NCI-H2107 (cell line): ENCODE data around the gene TM9SF1.
"Not testable (repeated sequence)": the region's sequence is repeated elsewhere in the genome, so short reads cannot be mapped to it uniquely, and the experiment has no call there.

Experiments used
- DNase-seq: peaks from one replicate; lab custom pipeline; 2025; lab: John Stamatoyannopoulos, UW

The TM9SF1 gene

DNA sequence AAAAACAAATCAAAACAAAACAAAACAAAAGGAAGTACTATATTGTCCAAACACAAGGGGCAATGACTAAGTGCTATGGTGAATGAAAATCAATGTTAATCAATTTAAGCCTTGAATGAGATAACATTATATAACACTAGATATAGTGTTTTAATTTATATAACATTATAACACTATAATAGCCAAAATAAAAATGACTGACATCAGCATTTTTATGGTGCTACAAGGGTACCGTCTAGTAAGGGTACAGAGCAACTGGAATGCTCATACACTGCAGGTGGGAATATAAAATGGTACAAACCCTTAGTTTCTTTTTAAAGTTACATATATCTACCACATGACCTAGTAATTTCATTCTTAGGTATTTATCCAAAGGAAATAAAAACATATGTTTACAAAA, 31.2 kb upstream of the TM9SF1 start:
- no peak for DNase-seq

DNA sequence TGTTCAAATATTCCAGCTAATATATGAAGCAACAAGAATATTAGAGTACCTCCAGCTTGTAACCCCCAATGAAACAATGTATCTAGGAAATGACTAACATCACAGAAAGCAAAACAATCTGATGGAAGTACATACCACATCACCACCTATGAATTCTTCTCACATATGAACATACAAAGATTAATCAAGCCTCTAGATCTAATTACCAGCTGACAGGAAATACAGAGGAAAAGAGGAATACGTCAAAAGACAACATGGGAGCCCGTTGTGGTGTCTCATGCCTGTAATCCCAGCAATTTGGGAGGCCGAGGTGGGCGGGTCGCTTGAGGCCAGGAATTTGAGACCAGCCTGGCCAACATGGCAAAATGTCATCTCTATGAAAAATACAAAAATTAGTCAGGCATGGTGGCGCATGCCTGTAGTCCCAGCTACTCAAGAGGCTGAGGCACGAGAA, 29.4 kb upstream of the TM9SF1 start:
- no peak for DNase-seq

DNA sequence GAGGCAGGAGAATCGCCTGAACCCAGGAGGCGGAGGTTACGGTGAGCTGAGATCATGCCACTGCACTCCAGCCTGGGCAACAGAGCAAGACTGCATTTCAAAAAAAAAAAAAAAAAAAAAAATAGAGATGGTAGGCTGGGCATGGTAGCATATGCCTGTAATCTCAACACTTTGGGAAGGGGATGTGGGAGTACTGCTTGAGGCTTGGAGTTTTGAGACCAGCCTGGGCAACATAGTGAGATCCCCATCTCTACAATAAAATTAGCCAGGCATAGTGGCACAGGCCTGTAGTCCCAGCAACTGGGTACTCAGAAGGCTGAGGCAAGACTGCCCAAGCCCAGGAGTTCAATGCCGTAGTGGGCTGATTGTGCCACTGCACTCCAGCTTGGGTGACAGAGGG, 27.7 kb upstream of the TM9SF1 start:
- not testable (repeated sequence) for DNase-seq

DNA sequence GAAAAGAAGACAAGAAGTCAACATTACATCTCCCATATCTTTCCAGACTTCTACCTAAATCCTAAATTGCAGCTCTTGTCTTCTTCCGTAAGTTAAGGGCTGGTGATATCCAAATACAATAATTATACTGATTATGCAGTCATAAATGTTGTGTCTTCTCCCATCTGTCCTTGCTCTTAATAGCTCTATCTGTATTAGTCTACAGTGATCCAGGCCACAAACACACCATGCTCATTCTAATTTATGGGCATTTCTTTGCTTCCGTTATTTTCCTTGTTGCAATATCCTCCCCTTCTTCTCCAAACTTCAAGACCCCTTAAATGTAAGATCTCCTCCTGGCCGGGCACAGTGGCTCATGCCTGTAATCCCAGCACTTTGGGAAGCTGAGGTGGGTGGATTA, 24.3 kb upstream of the TM9SF1 start:
- DNase-seq = no peak

DNA sequence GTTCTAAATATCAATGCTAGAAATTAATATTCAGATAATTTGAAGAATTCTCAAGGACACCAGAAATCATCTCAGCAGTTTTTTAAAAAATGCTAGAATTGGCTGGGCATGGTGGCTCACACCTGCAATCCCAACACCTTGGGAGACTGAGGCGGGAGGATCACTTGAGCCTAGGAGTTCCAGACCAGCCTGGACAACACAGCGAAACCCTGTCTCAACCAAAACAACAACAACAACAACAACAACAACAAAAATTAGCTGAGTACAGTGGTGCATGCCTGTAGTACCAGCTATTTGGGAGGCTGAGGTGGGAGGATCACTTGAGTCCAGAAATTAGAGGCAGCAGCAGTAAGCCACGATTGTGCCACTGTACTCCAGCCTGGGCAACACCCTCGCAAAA, 23.8 kb upstream of the TM9SF1 start:
- DNase-seq = no peak

DNA sequence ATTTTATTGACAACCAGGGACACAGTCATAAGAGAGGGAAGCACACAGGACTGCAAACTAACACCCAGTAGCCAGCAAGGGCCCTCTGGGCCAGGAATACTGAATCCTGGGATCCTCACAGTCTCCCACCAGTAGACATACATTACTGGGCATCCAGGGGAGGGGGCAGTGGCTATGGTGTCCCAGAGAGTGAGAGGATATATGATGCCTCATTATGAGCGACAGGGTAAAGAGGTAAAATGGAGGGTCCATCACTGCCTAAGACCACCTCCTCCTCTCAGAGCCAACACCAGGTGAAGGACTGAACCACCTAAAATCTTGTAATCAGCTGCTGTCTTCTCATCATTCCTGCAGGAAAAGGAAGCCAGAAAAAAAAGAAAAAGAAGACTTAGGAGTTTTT, 21.6 kb upstream of the TM9SF1 start:
- not testable (repeated sequence) for DNase-seq

DNA sequence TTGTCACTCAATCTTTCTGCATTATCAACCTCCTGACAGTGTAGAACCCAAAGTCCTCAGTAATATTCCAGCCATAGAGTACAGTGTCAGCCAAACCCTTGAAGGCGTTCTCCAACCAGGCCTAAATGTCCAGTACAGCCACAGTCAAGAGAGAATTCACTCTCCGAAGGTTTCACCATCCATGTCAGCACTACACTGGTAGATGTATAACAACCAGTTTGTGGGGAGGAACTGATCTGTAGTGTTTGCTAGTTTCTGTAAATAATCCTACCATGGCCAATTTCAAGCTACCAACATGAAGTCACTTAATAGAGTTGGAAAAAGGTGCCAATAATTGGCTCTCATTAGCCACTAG, 21.1 kb upstream of the TM9SF1 start:
- no peak for DNase-seq

DNA sequence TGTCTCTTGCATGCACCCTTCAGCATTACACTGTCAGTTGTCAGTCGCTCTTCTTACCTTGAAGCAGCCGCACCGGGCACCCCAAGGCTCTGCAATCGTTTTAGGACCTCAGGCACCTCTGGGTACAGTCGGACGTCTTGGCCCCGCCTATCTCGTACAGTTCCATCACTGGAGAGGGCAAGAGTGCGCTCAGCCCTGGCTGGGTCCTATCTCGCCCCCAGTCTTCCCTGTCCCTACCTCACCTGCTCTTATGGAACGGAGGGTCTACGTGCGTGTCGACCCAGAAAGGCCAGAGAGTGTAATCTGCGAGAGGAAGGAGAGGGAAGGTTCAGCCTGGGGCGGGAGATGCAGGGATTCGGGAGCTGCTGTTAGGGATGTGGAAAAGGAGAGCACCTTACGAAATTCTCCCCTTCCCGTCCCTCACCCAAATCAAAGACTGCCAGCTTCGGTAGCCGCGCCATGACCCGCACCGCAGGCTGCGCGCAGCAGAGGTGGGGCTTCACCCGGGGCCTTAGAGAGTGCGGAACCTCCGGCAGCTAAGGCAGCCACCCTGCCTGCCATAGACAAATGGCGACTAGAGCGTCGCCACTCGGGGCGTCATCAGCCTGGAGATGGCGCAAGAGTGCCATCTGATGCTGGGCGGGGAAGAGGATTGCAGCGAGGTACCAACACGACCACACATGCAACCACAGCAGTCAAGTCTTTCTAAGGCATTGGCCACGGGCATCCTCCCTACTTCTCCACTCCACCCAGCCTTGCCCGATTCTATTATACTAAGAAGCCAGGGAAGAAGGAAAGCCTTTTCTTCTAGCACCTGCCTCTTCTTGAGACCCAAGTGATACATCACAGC, 20.5 kb upstream of the TM9SF1 start, which contains the start of gene MDP1:
Gene MDP1 (minus strand): TSS at position 572 of the 850 bp plus-strand sequence. CDS start 111 bp downstream, at position 461.
- DNase-seq = peak; percentile 89

DNA sequence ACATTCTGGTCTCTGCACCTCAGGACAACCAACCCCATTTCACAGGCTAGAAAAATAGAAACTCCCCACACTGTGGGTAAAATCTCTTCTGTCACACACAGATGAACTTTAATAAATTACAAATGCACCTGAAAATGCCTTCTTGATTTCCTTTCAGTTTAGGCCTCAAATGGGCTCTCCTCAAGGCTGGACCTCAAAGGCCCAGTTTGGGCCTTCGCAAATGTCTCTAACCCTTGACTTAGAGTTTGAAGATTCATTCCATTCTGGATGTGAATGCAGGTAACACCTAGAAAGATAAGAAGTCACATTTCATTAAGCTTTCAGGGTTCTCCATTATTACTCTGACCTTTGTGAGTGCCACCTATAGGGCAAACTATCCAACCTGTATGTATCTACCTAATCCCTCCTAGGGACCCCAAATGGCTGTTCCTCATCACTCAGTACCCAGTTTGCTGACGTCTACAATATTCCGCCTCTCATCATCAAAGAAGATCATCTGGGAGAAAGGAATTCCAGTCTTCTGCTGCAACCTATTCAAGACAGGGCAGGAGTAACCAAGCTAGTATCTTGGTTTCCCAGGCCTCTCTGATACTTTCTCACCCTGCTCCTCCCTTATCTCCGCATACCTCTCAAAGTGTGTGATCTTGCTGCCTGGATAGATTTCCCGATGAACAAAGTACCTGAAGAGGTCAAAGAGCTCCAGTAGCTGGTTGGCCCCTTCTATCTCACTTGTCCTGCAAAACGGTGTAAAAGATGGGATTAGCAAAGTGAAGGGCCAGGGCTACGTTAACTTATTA, 18.8 kb upstream of the TM9SF1 start:
- DNase-seq = no peak

DNA sequence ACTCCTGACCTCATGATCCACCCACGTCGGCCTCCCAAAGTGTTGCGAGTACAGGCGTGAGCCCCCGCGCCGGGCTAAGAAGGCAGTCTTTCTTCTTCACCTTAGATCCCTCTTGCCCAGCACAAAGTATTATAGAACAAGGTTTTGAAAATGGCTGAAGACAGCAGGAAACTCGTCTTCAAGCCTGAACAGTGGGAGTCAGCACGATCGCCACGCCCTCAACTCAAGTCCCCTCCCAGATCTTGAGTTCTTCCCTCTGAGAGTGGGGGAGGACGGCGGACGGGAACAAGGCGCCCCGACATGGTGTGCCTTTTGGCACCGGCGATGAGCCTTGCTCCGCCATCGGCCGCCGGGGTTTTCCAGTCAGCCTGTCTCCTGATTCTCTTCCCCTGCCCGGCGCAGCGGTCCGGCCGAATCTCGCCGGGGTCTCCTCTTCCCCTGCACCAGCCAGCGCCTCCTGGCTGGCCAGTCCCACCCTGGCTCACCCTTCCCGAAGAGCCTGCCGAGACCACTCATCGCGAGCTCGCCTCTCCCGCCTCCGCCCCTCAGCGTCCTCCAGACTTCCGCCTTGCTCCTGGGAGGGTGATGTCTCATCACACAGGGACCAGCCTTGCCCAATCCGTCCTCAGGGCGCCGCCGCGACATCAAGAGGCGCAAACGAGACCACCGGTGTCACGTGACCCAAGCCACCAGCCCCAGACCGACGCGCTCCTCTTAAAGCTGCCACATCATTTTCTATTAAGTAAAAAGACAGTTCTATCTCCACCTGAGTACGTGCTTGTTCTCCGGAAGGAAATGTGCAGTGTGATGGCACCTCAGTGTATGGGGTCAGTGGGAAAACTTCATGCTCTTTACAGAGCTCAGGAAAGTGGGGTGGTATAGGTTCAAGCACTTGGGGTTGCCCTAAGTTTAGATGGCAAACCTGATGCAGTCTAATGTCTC, 18.0 kb upstream of the TM9SF1 start, which contains the start of gene CHMP4A:
Gene CHMP4A (minus strand): TSS at position 565 of the 942 bp plus-strand sequence. CDS start 49 bp downstream, at position 516.
- DNase-seq = peak; percentile 99

DNA sequence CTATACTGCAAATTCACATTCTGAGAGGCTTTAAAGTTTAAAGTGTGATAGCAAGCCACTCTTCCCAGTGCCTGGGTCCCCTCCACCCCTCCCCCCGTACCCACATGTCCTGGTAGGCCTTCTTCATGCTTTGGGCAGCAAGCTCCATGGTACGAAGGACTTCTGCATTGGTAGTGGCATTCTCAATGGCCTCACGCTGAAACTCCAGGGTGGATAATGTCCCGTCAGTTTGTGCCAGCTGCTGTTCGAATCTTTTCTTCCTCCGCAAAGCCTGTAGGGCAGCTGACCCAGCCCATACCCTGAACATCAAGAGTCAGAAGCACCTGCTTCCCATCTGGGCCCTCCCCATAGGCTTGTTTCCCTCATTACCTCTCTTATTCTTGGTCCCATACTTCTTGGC, 16.1 kb upstream of the TM9SF1 start:
- no peak for DNase-seq

DNA sequence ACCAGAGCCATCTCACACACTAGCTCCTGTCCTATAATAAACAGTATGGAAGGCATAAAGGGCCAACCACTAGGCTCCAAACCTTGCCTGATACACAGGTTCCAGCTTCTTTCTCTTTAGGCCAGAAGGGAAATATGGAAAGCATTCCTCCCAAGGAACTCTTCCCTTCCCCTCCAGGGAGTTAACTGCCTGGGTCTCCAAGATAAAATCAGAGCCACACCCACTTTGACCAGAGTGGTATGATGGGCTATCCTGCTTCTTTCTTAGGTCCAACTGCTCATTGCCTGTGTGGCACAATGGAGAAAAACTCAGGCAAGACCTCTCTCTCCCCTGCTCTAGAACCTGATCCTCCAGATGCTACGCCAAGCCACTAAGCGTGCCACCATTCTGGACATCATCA, 12.4 kb upstream of the TM9SF1 start:
- no peak for DNase-seq

DNA sequence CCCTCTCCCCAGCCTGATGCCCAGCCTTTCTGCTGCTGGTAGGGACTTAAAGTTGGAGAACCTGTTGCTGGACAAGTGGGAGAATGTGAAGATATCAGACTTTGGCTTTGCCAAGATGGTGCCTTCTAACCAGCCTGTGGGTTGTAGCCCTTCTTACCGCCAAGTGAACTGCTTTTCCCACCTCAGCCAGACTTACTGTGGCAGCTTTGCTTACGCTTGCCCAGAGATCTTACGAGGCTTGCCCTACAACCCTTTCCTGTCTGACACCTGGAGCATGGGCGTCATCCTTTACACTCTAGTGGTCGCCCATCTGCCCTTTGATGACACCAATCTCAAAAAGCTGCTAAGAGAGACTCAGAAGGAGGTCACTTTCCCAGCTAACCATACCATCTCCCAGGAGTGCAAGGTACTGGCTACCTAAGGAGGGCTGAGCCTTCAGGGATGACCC, 11.9 kb upstream of the TM9SF1 start:
- DNase-seq = no peak

DNA sequence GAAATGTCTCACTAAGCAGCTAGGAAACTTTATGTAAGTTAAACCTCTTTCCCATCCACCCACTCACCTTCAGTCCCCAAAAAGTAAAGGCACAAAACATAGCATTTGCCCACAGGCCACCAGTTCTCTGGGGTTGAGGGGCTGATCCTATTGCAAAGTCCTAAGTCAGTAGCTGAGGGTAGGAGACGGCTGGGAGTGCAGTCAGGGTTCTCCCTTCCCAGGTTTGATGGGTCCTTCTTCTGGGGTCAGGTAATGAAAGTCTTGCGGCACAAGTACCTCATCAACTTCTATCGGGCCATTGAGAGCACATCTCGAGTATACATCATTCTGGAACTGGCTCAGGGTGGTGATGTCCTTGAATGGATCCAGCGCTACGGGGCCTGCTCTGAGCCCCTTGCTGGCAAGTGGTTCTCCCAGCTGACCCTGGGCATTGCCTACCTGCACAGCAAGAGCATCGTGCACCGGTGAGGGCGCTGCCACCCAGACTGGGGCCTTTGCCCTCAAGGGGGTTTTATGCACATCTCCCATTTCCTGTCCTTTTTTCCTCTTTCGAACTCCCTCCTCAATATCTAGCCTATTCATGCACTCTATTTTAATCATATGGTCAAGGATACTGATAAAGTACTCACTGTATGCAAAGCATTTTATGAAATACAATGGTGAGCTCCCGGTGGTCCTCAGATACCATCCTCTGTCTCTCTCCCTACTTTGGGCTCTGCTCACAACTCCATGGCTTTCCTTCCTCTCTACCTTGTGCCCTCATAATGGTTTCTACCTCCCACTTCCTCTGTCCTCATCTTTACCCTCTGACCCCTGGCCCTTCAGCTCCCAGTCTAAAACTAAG, 11.2 kb upstream of the TM9SF1 start:
- no peak for DNase-seq

DNA sequence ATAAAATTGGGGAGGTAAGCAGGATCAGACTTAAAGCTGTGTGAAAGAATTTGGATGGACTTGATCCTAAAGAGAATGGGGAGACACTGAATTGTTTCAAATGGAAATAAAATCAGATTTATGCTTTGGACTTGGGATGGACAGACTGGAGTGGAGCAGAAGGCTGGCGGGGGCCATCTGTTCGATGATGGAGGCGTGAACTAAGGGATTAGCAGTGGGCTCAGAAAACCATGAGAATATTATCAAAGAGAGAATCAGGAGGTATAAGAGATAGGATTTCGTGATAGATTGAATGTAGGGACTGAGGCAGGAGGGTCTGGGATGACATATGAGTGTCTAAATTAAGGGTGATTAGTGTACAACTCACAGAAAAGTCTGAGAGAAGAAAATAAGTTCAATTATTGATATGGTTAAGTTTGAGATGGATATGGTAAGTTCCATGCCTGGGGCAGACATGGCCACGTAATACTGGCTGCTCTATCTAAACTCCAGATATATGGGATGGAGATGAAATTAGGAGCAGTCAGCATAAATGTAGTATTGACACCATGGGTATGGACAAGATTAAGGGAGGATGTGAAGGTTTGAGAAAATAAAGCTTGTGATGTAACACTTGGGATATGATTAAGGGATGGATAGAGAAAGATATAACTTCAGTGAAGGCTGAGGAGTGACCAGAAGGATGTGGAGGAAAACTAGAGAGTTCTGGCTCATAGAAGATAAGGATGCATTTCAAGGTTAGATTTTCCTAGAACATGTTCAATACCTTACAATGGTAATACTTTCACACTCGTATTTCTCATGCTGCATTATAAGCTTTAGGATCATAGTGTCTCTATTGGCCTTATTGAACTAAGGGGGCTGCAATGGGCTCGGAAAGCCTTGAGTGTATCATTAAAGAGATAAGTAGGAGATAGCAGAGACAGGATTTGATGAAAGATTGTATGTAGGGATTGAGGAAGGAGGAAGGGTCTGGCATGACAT, 9.2 kb upstream of the TM9SF1 start:
- no peak for DNase-seq

DNA sequence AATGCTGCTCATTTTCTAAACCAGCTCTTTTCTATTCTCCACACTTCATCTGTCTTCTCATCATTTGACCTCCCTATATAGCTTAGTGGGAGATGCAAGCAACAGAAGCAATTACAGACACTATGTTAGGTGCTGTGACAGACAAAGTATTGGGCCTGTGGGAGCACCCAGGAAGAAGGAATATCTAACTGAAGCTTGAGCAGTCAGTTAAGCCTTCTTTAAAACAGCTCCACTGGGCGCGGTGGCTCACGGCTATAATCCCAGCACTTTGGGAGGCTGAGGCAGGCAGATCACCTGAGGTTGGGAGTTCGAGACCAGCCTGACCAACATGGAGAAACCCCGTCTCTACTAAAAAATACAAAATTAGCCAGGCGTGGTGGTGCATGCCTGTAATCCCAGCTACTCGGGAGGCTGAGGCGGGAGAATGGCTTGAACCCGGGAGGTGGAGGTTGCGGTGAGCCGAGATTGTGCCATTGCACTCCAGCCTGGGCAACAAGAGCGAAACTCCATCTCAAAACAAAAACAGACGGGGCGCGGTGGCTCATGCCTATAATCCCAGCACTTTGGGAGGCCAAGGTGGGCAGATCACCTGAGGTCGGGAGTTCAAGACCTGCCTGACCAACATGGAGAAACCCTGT, 8.1 kb upstream of the TM9SF1 start:
- DNase-seq = not testable (repeated sequence)

DNA sequence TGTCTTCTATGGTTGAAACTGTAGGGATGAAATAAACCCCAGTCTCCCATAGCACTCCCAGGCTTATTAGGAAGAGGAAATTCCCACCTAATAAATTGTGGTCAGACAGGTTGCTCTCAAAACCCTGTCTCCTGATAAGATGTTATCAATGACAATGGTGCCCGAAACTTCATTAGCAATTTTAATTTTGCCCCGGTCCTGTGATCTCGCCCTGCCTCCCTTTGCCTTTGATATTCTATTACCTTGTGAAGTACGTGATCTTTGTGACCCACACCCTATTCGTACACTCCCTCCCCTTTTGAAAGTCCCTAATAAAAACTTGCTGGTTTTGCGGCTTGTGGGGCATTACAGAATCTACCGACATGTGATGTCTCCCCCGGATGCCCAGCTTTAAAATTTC, 7.3 kb upstream of the TM9SF1 start:
- DNase-seq = not testable (repeated sequence)

DNA sequence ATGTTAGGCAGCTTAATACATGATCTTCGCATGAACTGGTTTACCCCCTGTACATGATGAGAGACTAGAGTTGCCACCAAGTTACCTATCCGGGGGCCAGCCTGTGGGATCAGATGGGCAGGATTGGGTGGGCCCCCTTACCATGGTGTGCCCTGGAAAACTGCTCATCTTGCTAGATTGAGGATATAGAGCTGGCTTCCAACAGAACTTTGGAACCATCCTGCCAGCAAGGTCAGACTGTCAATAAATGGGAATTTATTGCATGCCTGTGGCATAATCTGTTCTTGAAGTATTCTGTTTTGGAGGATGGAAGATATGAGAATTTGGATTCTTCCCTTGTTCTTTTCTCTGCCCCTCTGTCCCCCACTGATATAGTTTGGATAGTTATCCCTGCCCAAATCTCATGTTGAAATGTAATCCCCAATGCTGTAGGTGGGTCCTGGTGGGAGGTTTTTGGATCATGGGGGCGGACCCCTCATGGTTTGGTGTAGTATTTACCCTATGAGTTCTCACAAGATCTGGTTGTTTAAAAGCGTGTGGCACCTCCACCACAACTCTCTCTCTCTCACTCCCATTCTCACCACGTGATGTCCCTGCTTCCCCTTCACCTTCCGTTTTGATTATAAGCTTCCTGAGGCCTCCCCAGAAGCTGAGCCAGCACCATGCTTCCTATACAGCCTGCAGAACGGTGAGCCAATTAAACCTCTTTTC, 3.7 kb upstream of the TM9SF1 start:
- no peak for DNase-seq
